Measurements from ENCODE around the gene PLCXD3.

- TF ChIP-seq ZFX (IDR thresholded peaks at IDR 0.05) (no peak), CTCF (conservative IDR thresholded peaks at IDR 0.05) (no peak)
Observed at GRCh38 chr5:41279040-41279439, 231.4 kb downstream of the PLCXD3 start.

Data from C4-2B (cell line).